Osteoblast (primary cell): ENCODE measurements around the gene MRPS5. TPM values are rescaled to one million over a fixed set of nuclear protein-coding genes. Genes with fewer than 3 reads are reported as not detected.

Source experiments
- DNase-seq: peaks from one replicate; pipeline ENCODE4 v3.0.0; 2011; ENCODE audit warnings: low spot score, mixed read lengths; ENCODE audit not compliant: insufficient read length; ENCODE audit errors: missing footprints
- H2AFZ ChIP-seq: 2 replicates; pipeline ENCODE4 v1.6.0; 2011; ENCODE audit warnings: mild to moderate bottlenecking, low read length
- H3K27ac ChIP-seq: 2 replicates; pipeline ENCODE4 v1.5.1; 2011; ENCODE audit warnings: mild to moderate bottlenecking, low read depth, low read length, moderate library complexity
- H3K27me3 ChIP-seq: 2 replicates; pipeline ENCODE4 v1.6.0; 2012; ENCODE audit warnings: mild to moderate bottlenecking, control low read depth, inconsistent platforms, low read length, moderate library complexity; ENCODE audit not compliant: insufficient read depth
- H3K36me3 ChIP-seq: 2 replicates; pipeline ENCODE4 v1.5.1; 2011; ENCODE audit warnings: mild to moderate bottlenecking, low read length, control low read depth, moderate library complexity; ENCODE audit not compliant: insufficient read depth
- H3K4me1 ChIP-seq: 2 replicates; pipeline ENCODE4 v1.5.1; 2011; ENCODE audit warnings: mild to moderate bottlenecking, low read length, control low read depth, moderate library complexity; ENCODE audit not compliant: insufficient read depth
- H3K4me2 ChIP-seq: 2 replicates; pipeline ENCODE4 v1.6.0; 2011; ENCODE audit warnings: mild to moderate bottlenecking, low read length; ENCODE audit not compliant: insufficient read depth
- H3K4me3 ChIP-seq: fragments of 200-600 bp; sonication (generic); 3 replicates; pipeline ENCODE4 v1.5.1; 2012; ENCODE audit warnings: mild to moderate bottlenecking, low read length, inconsistent platforms; ENCODE audit not compliant: insufficient read depth
- H3K79me2 ChIP-seq: 2 replicates; pipeline ENCODE4 v1.6.0; 2012; ENCODE audit warnings: mild to moderate bottlenecking, low read length, control low read depth, inconsistent platforms; ENCODE audit not compliant: insufficient read depth
- H3K9me3 ChIP-seq: 2 replicates; pipeline ENCODE4 v1.5.1; 2011; ENCODE audit warnings: low read depth, low read length, control low read depth
- H4K20me1 ChIP-seq: 2 replicates; pipeline ENCODE4 v1.6.0; 2012; ENCODE audit warnings: mild to moderate bottlenecking, low read length, control low read depth; ENCODE audit not compliant: insufficient read depth
- CTCF ChIP-seq: IDR thresholded peaks from 2 replicates; pipeline ENCODE4 v1.5.1; 2011; ENCODE audit warnings: mild to moderate bottlenecking, low read depth, low read length, moderate library complexity; ENCODE audit errors: extremely low read depth
- total RNA-seq: library from RNA; depleted of rRNA; stranded (reverse); fragments of >200 nt; gene quantifications from 2 replicates; pipeline ENCODE4 v1.2.3, GENCODE V29; 2012

Gene MRPS5
- total RNA-seq, 1 donor, result 27.1 TPM

DNA sequence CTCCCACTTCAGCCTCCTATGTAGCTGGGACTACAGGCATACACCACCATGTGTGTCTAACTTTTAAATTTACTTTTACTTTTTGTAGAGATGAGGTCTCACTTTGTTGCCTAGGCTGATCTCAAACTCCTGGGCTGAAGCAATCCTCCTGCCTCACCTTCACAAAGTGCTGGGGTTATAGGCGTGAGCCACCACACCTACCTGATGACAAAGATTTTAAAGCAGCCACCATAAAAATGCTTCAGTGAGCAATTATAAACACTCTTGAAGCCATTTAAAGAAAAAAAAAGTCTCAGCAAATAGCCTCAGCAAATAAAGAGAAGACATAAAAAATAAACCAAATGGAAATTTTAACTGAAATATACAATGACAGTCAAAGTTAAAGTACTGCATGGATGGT, 35.6 kb downstream of the MRPS5 start:
- no peak overlapping the region for H3K27ac ChIP-seq
- no peaks in the 10 kb centered on the region for H3K9me3 ChIP-seq
- TF ChIP-seq CTCF, result no peak

GRCh38 chr2:95082477-95082876, 39.1 kb downstream of the MRPS5 start:
- peaks cover 2% of the 10 kb centered on the region for H4K20me1 ChIP-seq
- peaks cover 13% of the 10 kb centered on the region for H3K36me3 ChIP-seq
- H3K4me2 ChIP-seq, result no peak overlapping the region
- DNase-seq, result no peak
- H3K27me3 ChIP-seq, result peaks cover 17% of the 10 kb centered on the region
- no peak overlapping the region for H3K27ac ChIP-seq
- H3K4me1 ChIP-seq, result no peaks in the 10 kb centered on the region
- no peak for TF ChIP-seq CTCF
- H3K4me3 ChIP-seq, result no peak overlapping the region
- H2AFZ ChIP-seq, result no peak overlapping the region
- H3K79me2 ChIP-seq, result no peaks in the 10 kb centered on the region
- H3K9me3 ChIP-seq, result no peaks in the 10 kb centered on the region

More for the DNA sequence above, 35.6 kb downstream of the MRPS5 start:
- Histone ChIP-seq H3K79me2 (no peaks in the 10 kb centered on the region), H4K20me1 (peaks cover 2% of the 10 kb centered on the region), H2AFZ (no peak overlapping the region), H3K4me1 (no peaks in the 10 kb centered on the region), H3K4me2 (no peak overlapping the region), H3K27me3 (no peaks in the 10 kb centered on the region), H3K4me3 (no peak overlapping the region), H3K36me3 (peaks cover 28% of the 10 kb centered on the region)
- DNase-seq, result no peak

- no peak overlapping the region for H3K4me2 ChIP-seq
- H3K79me2 ChIP-seq, result no peaks in the 10 kb centered on the region
- H3K4me3 ChIP-seq, result no peak overlapping the region
- peaks cover 42% of the 10 kb centered on the region for H3K27me3 ChIP-seq
- no peaks in the 10 kb centered on the region for H4K20me1 ChIP-seq
- no peak for TF ChIP-seq CTCF
- H3K9me3 ChIP-seq, result no peaks in the 10 kb centered on the region
- H2AFZ ChIP-seq, result no peak overlapping the region
- no peaks in the 10 kb centered on the region for H3K36me3 ChIP-seq
- H3K27ac ChIP-seq, result no peak overlapping the region
- H3K4me1 ChIP-seq, result no peaks in the 10 kb centered on the region
- no peak for DNase-seq
Observed at GRCh38 chr2:95079199-95079683, 42.4 kb downstream of the MRPS5 start.

GRCh38 chr2:95077861-95078603, 43.6 kb downstream of the MRPS5 start:
- Histone ChIP-seq H3K79me2 (no peaks in the 10 kb centered on the region), H3K4me1 (no peaks in the 10 kb centered on the region), H3K9me3 (no peaks in the 10 kb centered on the region), H2AFZ (no peak overlapping the region), H3K27me3 (peaks cover 46% of the 10 kb centered on the region), H3K4me3 (no peak overlapping the region), H3K27ac (no peak overlapping the region), H3K36me3 (no peaks in the 10 kb centered on the region), H3K4me2 (no peak overlapping the region), H4K20me1 (no peaks in the 10 kb centered on the region)
- TF ChIP-seq CTCF, result no peak
- DNase-seq, result no peak
